ENCODE measurements around the gene TRIP12. TPM values are rescaled to one million over a fixed set of nuclear protein-coding genes. Genes with fewer than 3 reads are reported as not detected.

TRIP12 gene
- total RNA-seq, 2 experiments from 2014 or later, result 151 to 178 TPM

DNA sequence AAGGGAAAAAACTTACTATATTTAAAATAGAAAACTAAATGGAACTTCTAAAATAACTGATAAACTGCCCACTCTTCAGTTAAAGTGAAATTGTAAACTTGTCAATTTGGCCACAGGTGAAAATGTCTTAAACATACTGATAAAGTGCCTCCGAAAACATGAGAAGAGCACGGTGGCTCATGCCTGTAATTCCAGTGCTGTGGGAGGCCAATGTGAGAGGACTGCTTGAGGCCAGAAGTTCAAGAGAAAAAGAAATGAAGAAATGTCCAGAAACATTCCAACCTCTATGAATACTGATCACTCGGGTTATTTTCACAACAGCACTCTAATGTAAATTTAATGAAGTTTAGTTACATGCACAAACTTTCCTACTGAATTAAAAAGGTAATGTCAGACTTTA lies 144.1 kb downstream of the TRIP12 start:
- POLR2A ChIA-PET, result no interaction called here

DNA sequence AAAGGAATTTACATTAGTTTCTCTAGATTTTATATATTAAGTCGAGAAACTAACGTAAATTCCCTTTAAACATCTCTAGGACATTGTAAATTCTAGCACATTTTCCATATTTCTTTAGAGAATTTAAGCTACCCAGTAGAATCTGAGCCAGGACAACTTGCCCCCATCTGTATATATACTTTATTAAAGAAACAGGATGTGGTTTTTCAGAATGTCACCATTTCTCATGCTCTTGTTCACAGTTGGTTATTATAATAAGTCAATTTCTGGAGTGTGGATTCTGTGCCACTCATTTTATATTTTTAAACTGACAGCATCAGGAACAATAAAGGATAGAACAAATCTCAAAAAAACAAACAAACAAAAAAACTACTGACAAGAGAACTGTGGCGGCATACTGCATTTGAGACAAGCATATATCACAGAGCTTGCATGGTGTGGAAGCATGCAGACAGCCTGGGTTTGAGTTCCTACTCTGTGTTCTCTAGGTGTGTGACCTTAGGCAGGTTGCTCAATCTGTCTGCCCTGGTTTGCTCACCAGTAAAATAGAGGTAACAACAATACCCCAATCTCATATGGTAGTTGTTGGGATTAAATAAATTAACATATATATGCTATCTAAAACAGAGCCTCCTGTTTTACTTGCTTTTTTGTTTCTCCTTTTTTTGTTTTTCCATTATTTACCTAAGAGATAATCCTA lies 146.0 kb downstream of the TRIP12 start:
- H3K9me3 ChIP-seq (ENCODE audit: control insufficient read depth in 1 of 2, insufficient read depth in 1 of 2, low read length in 2 of 2), result no peaks in the 10 kb centered on the region
- TF ChIP-seq, protein P1, sequence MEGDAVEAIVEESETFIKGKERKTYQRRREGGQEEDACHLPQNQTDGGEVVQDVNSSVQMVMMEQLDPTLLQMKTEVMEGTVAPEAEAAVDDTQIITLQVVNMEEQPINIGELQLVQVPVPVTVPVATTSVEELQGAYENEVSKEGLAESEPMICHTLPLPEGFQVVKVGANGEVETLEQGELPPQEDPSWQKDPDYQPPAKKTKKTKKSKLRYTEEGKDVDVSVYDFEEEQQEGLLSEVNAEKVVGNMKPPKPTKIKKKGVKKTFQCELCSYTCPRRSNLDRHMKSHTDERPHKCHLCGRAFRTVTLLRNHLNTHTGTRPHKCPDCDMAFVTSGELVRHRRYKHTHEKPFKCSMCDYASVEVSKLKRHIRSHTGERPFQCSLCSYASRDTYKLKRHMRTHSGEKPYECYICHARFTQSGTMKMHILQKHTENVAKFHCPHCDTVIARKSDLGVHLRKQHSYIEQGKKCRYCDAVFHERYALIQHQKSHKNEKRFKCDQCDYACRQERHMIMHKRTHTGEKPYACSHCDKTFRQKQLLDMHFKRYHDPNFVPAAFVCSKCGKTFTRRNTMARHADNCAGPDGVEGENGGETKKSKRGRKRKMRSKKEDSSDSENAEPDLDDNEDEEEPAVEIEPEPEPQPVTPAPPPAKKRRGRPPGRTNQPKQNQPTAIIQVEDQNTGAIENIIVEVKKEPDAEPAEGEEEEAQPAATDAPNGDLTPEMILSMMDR (IDR thresholded peaks at IDR 0.05), result no peak
- peak in 1 of 14 experiments; percentile 59 for DNase-seq
- peaks cover 89% of the 10 kb centered on the region for H3K36me3 ChIP-seq (ENCODE audit: insufficient read depth, low read length)
- H3K27me3 Mint-ChIP-seq, result no peaks in the 10 kb centered on the region
- H3K27me3 ChIP-seq (ENCODE audit: control insufficient read depth in 1 of 2, insufficient read depth in 2 of 2, low read length in 2 of 2), result no peaks in the 10 kb centered on the region
- ChIA-PET CTCF (no interaction called here), POLR2A (no interaction called here)
- peak overlapping the region; percentile 68 for H3K27ac Mint-ChIP-seq
- H3K4me1 ChIP-seq (ENCODE audit: insufficient read depth, low read length), result peaks cover 3% of the 10 kb centered on the region
- no peaks in the 10 kb centered on the region for H3K9me3 Mint-ChIP-seq
- peaks cover 100% of the 10 kb centered on the region for H3K36me3 Mint-ChIP-seq (ENCODE audit: low read depth)
- peaks cover 35% of the 10 kb centered on the region for H3K4me1 Mint-ChIP-seq (ENCODE audit: low read depth)
- no peak overlapping the region for H3K4me3 Mint-ChIP-seq
- ATAC-seq (ENCODE audit: poor library complexity), result no peak
- H3K4me3 ChIP-seq (ENCODE audit: low read length), result no peak overlapping the region
- no peak overlapping the region for H3K27ac ChIP-seq (ENCODE audit: low read depth in 1 of 2, low read length in 2 of 2)
- intact Hi-C loops (cut with DNase I, micrococcal nuclease), result no loop called here

More for the DNA sequence above, 144.1 kb downstream of the TRIP12 start:
- Histone ChIP-seq H3K4me1 (ENCODE audit: insufficient read depth, low read length) (peaks cover 3% of the 10 kb centered on the region), H3K27ac (ENCODE audit: low read depth in 1 of 2, low read length in 2 of 2) (no peak overlapping the region), H3K4me3 (ENCODE audit: low read length) (no peak overlapping the region), H3K9me3 (ENCODE audit: control insufficient read depth in 1 of 2, insufficient read depth in 1 of 2, low read length in 2 of 2) (no peaks in the 10 kb centered on the region), H3K36me3 (ENCODE audit: insufficient read depth, low read length) (peaks cover 81% of the 10 kb centered on the region), H3K27me3 (ENCODE audit: control insufficient read depth in 1 of 2, insufficient read depth in 2 of 2, low read length in 2 of 2) (no peaks in the 10 kb centered on the region)
- TF ChIP-seq, protein P1 (IDR thresholded peaks at IDR 0.05), result no peak
- DNase-seq (no peak), ATAC-seq (ENCODE audit: poor library complexity) (no peak)
- H3K9me3 Mint-ChIP-seq, result no peaks in the 10 kb centered on the region
- no peaks in the 10 kb centered on the region for H3K27me3 Mint-ChIP-seq
- H3K36me3 Mint-ChIP-seq (ENCODE audit: low read depth), result peaks cover 90% of the 10 kb centered on the region
- intact Hi-C loops (cut with DNase I, micrococcal nuclease), result no loop called here
- CTCF ChIA-PET, result no interaction called here
- H3K27ac Mint-ChIP-seq, result no peak overlapping the region
- no peak overlapping the region for H3K4me3 Mint-ChIP-seq
- peaks cover 42% of the 10 kb centered on the region for H3K4me1 Mint-ChIP-seq (ENCODE audit: low read depth)

DNA sequence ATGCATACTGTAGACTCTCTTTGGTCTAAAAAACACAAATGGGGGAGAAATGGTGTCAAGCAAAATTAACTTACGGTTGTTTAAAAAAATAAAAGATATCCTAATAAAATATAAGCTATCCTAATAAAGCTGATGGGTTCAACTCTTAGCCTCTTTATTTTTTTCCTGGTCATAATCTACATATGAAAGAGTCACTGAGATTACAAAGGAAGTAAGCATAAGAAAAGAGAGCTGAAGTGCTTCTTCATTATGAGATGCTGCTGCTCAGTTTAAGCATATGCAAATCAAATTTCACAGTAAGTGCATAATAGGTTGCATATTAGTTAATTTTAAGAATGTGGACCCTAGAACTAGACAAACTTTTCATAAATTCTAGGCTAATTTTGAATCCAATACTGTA lies 147.6 kb downstream of the TRIP12 start:
- Histone ChIP-seq H3K36me3 (ENCODE audit: insufficient read depth, low read length) (peaks cover 90% of the 10 kb centered on the region), H3K4me1 (ENCODE audit: insufficient read depth, low read length) (peaks cover 3% of the 10 kb centered on the region), H3K4me3 (ENCODE audit: low read length) (no peak overlapping the region), H3K27ac (ENCODE audit: low read depth in 1 of 2, low read length in 2 of 2) (no peak overlapping the region), H3K27me3 (ENCODE audit: control insufficient read depth in 1 of 2, insufficient read depth in 2 of 2, low read length in 2 of 2) (no peaks in the 10 kb centered on the region), H3K9me3 (ENCODE audit: control insufficient read depth in 1 of 2, insufficient read depth in 1 of 2, low read length in 2 of 2) (no peaks in the 10 kb centered on the region)
- H3K27ac Mint-ChIP-seq, result no peak overlapping the region
- ATAC-seq (ENCODE audit: poor library complexity), result no peak
- intact Hi-C loops (cut with DNase I, micrococcal nuclease), result no loop called here
- DNase-seq, result no peak
- ChIA-PET CTCF (no interaction called here), POLR2A (no interaction called here)
- H3K4me1 Mint-ChIP-seq (ENCODE audit: low read depth), result peaks cover 29% of the 10 kb centered on the region
- TF ChIP-seq, protein P1 (IDR thresholded peaks at IDR 0.05), result no peak
- H3K4me3 Mint-ChIP-seq, result no peak overlapping the region
- no peaks in the 10 kb centered on the region for H3K27me3 Mint-ChIP-seq
- no peaks in the 10 kb centered on the region for H3K9me3 Mint-ChIP-seq
- peaks cover 100% of the 10 kb centered on the region for H3K36me3 Mint-ChIP-seq (ENCODE audit: low read depth)
